ENCODE measurements around the gene KRTAP10-7.

DNA sequence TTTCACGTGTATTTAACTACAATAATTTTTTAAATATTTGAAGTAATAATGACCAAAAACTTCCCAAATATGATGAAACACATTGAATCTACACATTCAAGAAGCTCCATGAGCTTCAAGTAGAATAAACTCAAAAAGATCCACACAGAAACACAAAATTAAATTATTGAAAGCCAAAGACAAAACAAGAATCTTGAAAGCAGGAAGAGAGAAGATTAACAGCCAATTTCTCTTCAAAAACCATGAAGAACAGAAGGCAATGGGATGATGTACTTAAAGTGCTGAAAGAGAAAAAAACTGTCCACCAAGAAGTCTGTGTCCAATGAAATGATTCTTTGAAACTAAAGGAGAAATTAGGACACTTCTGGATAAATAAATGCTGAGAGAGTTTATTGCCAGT lies 31.7 kb downstream of the KRTAP10-7 start:
- TF ChIP-seq EZH2phosphoT487 (IDR thresholded peaks at IDR 0.05; ENCODE audit: insufficient read depth, low read depth) (no peak), EZH2 (IDR thresholded peaks at IDR 0.05; ENCODE audit: insufficient read depth, poor library complexity, severe bottlenecking) (no peak)

Data from GM23248 (cell line).